ENCODE results near the gene ATRX. TPM values are rescaled to one million over a fixed set of nuclear protein-coding genes. Genes with fewer than 3 reads are reported as not detected.

Gene ATRX
- total and polyA plus RNA-seq, 10 of the 15 experiments (the other 5 are each of a cell fraction or from before 2014, with no cell fraction given), result 19.4 to 73.8 (median 45.2) TPM

- TF ChIP-seq BCL3 (IDR thresholded peaks at IDR 0.05; ENCODE audit: borderline replicate concordance, insufficient read depth, low read depth, low read length, poor library complexity, severe bottlenecking) (no peak), EED (IDR thresholded peaks at IDR 0.05; ENCODE audit: low read depth) (no peak), MXI1 (IDR thresholded peaks at IDR 0.05; ENCODE audit: low read depth, low read length) (no peak), NBN (IDR thresholded peaks at IDR 0.05) (0 out of 2 replicates have a peak, but pooled peaks have one; percentile 43), WRNIP1 (IDR thresholded peaks at IDR 0.05; ENCODE audit: borderline replicate concordance, low read depth, low read length) (no peak), ZNF622 (IDR thresholded peaks at IDR 0.05) (no peak), HCFC1 (IDR thresholded peaks at IDR 0.05; ENCODE audit: low read length) (no peak), USF2 (IDR thresholded peaks at IDR 0.05; ENCODE audit: borderline replicate concordance, low read depth, low read length) (no peak), JUND (IDR thresholded peaks at IDR 0.05; ENCODE audit: low read depth, low read length) (no peak), ZNF207 (IDR thresholded peaks at IDR 0.05; ENCODE audit: borderline replicate concordance) (no peak), IKZF2 (IDR thresholded peaks at IDR 0.05) (no peak), RCOR1 (conservative IDR thresholded peaks at IDR 0.05; ENCODE audit: low read depth, low read length) (no peak), SREBF1 (IDR thresholded peaks at IDR 0.05; ENCODE audit: low read length) (no peak), ESRRA (IDR thresholded peaks at IDR 0.05; ENCODE audit: low read length) (no peak), NR2C1 (IDR thresholded peaks at IDR 0.05) (no peak), JUNB (IDR thresholded peaks at IDR 0.05) (no peak), RUNX3 (IDR thresholded peaks at IDR 0.05; ENCODE audit: low read length) (no peak), PKNOX1 (IDR thresholded peaks at IDR 0.05) (no peak), E4F1 (IDR thresholded peaks at IDR 0.05; ENCODE audit: borderline replicate concordance, partially characterized antibody) (no peak), MTA3 (IDR thresholded peaks at IDR 0.05; ENCODE audit: borderline replicate concordance, low read length) (no peak), FOS (IDR thresholded peaks at IDR 0.05; ENCODE audit: borderline replicate concordance, extremely low read depth, insufficient read length) (peak; percentile 9), SREBF2 (IDR thresholded peaks at IDR 0.05; ENCODE audit: low read length) (no peak), SUZ12 (IDR thresholded peaks at IDR 0.05; ENCODE audit: unreplicated experiment) (no peak), IRF3 (IDR thresholded peaks at IDR 0.05) (no peak)
Observed at GRCh38 chrX:77785486-77786364, at the start of gene ATRX (continued).
